ENCODE data around the gene GPA33.

The GPA33 gene

DNA sequence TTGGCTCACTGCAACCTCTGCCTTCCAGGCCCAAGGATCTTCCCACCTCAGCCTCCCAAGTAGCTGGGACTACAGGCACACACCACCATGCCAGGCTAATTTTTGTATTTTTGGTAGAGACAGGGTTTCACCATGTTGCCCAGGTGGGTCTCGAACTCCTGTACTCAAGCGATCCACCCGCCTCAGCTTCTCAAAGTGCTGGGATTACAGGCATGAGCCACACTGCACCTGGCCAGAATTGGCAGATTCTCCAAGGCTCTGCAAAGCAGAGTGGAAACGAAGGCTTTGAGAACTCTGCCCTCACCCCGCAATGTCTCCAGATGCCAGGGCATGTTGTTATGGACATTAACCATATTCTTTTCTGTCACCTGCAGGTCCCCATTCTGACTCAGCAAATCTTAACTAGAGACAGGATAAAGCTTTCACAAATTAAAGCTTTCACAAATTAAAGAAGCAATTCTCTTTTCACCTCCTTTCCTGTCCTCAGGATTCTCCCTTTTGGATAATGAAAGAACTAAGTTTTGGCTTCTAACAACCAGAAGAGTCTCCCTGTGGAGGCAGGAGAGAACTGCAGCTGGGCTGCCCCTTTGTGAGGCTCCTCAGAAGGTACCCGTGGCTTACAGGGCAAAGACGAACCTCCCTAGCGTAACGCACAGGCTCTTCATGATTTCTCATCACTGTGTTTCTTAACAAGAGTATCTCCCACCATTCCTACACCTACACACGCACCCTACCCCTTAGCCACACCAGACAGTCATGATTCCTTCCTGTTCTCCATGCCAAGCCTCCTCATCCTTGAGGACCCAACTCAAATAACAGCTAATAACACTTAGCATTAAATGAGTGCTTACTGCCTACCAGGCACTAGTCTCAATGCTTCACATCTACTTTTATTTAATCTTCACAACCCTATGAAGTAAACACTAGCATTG is 29.8 kb downstream of the GPA33 start:
- Histone ChIP-seq H3K9me3 (ENCODE audit: control insufficient read depth, low read length) (no peaks in the 10 kb centered on the region), H3K4me3 (ENCODE audit: insufficient read depth, low read depth, low read length) (no peak overlapping the region), H3K27ac (ENCODE audit: insufficient read depth, low read depth, low read length, poor library complexity, severe bottlenecking) (no peak overlapping the region), H3K4me1 (ENCODE audit: control insufficient read depth, insufficient read depth, low read length) (peaks cover 7% of the 10 kb centered on the region), H3K36me3 (ENCODE audit: control insufficient read depth, insufficient read depth, low read length) (no peaks in the 10 kb centered on the region), H3K27me3 (ENCODE audit: control insufficient read depth, insufficient read depth, low read length, poor library complexity, severe bottlenecking) (no peaks in the 10 kb centered on the region)
- WGBS, 2 experiments, result 81% methylated on average over 10 of the region's 10 CpGs

DNA sequence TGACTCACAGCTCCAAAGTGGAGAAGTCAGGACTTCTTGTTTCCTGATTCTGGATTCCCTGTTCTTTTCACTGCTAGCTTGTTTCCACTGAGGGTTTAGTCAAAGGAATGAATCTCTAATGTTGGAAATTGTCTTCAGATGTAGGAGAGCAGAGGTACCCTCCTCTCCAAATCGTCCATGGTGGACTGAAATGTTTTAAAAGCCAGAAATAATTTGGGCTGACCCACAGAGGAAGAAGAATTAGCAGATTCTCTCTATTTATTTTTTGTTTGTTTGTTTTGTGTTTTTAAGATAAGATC is 30.4 kb downstream of the GPA33 start:
- WGBS, 2 experiments, result 96 to 97% methylated on average over 1 of the region's 1 CpG

DNA sequence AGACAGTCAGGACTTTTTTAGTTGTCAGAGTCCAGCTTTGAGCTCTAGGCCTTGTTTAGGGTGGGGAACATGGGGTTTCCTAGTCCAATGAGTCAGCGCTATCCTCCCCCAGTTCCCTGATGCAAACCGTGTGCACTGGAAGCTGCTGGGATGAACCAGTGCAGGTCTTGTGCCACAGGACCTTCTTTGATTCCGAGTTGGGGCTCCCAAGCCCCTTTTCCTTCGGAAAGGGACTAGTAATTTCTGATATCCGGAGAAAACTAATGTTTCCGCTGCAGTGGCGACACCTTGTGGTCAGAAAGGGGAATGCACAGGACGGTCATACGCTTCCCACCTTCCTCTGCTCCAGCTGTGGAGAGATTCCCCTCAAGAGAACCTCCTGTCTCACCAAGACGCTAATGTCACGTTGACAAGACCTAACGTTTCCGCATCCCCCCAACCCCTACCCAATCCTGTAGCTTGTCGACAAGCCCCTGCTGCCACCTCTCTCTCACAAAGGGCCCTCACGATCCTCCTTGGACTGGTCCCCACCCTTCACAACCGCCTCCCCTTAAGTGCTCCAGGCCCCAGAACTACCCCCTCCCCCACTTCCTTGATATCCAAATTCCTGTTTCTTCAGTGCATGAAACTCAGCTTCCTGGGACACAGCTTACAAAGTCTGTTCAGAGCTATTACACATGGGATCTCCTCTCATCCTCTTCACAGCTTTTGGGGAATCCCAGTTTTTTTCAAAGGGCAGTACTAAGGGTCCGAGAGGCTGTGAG is 30.9 kb downstream of the GPA33 start:
- no peak overlapping the region for H3K27ac ChIP-seq (ENCODE audit: insufficient read depth, low read depth, low read length, poor library complexity, severe bottlenecking)
- 21 to 24% methylated on average over 17 of the region's 17 CpGs for WGBS, 2 experiments
- H3K9me3 ChIP-seq (ENCODE audit: control insufficient read depth, low read length), result no peaks in the 10 kb centered on the region
- H3K4me3 ChIP-seq (ENCODE audit: insufficient read depth, low read depth, low read length), result no peak overlapping the region
- H3K36me3 ChIP-seq (ENCODE audit: control insufficient read depth, insufficient read depth, low read length), result no peaks in the 10 kb centered on the region
- H3K27me3 ChIP-seq (ENCODE audit: control insufficient read depth, insufficient read depth, low read length, poor library complexity, severe bottlenecking), result no peaks in the 10 kb centered on the region
- H3K4me1 ChIP-seq (ENCODE audit: control insufficient read depth, insufficient read depth, low read length), result peaks cover 7% of the 10 kb centered on the region

More for the DNA sequence above, 30.4 kb downstream of the GPA33 start:
- Histone ChIP-seq H3K9me3 (ENCODE audit: control insufficient read depth, low read length) (no peaks in the 10 kb centered on the region), H3K4me1 (ENCODE audit: control insufficient read depth, insufficient read depth, low read length) (peaks cover 7% of the 10 kb centered on the region), H3K27ac (ENCODE audit: insufficient read depth, low read depth, low read length, poor library complexity, severe bottlenecking) (no peak overlapping the region), H3K4me3 (ENCODE audit: insufficient read depth, low read depth, low read length) (no peak overlapping the region), H3K36me3 (ENCODE audit: control insufficient read depth, insufficient read depth, low read length) (no peaks in the 10 kb centered on the region), H3K27me3 (ENCODE audit: control insufficient read depth, insufficient read depth, low read length, poor library complexity, severe bottlenecking) (no peaks in the 10 kb centered on the region)

DNA sequence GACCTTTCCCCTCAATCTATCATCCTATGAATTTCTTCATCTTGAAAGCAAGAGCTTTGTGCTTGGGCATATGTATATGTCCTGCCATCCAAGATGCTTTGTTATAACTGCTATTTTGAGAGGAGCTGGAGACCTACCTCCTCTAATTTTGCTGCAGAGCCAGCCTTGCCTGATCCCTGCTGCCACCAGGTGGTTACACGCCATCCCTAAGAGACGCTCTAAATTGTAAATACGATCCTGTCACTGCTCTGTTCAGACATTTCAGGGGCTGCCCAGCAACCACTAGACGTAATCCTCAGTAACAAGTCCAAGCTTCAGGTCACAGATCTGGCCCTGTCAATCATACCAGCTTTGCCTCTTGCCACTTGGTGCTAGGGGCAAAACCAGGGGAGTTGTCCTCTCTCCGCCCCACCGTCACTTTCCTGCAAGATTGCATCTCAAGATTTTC is 32.9 kb downstream of the GPA33 start:
- H3K27ac ChIP-seq (ENCODE audit: insufficient read depth, low read depth, low read length, poor library complexity, severe bottlenecking), result no peak overlapping the region
- H3K4me3 ChIP-seq (ENCODE audit: insufficient read depth, low read depth, low read length), result no peak overlapping the region
- peaks cover 7% of the 10 kb centered on the region for H3K4me1 ChIP-seq (ENCODE audit: control insufficient read depth, insufficient read depth, low read length)
- H3K27me3 ChIP-seq (ENCODE audit: control insufficient read depth, insufficient read depth, low read length, poor library complexity, severe bottlenecking), result no peaks in the 10 kb centered on the region
- H3K36me3 ChIP-seq (ENCODE audit: control insufficient read depth, insufficient read depth, low read length), result no peaks in the 10 kb centered on the region
- no peaks in the 10 kb centered on the region for H3K9me3 ChIP-seq (ENCODE audit: control insufficient read depth, low read length)
- WGBS, 2 experiments, result 43 to 46% methylated on average over 6 of the region's 6 CpGs

DNA sequence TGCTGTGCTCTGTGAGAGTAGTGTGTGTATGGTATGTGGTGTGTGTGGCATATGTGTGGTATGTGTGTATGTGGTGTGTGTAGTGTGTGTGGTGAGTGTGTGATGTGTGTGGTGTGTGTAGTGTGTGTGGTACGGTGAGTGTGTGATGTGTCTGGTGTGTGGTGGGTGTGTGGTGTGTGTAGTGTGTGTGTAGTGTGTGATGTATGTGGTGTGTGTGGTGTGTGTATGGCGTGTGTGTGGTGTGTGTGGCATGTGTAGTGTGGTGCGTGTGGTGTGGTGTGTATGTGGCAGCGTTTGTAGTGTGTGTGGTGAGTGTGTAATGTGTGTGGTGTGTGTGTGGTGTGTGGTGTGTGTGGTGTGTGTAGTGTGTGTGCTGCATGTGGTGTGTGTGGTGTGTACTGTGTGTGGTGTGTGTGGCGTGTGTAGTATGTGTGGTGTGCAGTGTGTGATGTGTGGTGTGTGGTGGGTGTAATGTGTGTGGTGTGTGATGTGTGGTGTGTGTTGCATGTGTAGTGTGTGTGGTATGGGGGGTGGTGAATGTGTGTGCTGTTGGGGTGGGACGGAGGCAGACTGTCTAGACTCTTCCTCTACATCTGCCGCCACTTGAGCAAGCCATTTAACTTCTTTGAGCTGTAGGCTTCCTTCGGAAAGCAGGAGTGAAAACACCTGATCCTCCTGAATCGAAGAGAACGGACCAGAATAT is 33.5 kb downstream of the GPA33 start:
- H3K4me3 ChIP-seq (ENCODE audit: insufficient read depth, low read depth, low read length), result no peak overlapping the region
- no peaks in the 10 kb centered on the region for H3K27me3 ChIP-seq (ENCODE audit: control insufficient read depth, insufficient read depth, low read length, poor library complexity, severe bottlenecking)
- peaks cover 7% of the 10 kb centered on the region for H3K4me1 ChIP-seq (ENCODE audit: control insufficient read depth, insufficient read depth, low read length)
- no peaks in the 10 kb centered on the region for H3K9me3 ChIP-seq (ENCODE audit: control insufficient read depth, low read length)
- no peaks in the 10 kb centered on the region for H3K36me3 ChIP-seq (ENCODE audit: control insufficient read depth, insufficient read depth, low read length)
- H3K27ac ChIP-seq (ENCODE audit: insufficient read depth, low read depth, low read length, poor library complexity, severe bottlenecking), result no peak overlapping the region
- WGBS, 2 experiments, result 64 to 68% methylated on average over 10 of the region's 10 CpGs

DNA sequence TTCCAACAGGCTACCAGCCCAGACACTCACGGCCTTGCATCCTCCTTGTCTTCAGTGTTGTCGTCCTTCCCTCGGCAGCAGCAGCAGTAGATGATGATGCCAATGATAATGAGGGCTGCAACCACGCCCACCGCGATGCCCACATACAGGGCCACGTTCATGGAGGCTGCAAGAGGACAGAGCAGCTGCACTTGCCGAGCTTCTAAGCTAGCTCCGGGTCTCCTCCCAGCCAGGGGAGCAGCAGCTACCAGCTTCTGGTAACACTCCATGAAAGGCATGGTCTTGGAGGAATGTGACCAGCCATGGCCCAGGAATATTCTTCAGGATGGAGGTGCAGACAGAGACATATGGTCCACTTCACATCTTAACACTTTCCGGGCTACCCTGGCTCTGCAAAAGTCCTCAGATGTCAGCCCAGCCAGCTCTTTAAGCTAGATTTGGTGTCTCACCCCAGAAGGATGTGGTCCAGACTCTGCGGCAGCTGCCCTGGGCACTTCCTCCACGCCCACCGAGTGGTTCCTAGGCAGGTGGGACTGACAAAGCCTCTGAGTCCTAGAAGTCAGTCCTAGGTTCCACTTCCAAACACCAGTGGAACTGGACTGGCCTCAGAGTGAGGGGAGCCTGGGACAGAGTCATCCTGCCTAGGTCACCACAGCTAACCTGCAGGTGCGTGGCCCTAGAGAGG is 35.1 kb downstream of the GPA33 start:
- H3K27me3 ChIP-seq (ENCODE audit: control insufficient read depth, insufficient read depth, low read length, poor library complexity, severe bottlenecking), result no peaks in the 10 kb centered on the region
- H3K4me1 ChIP-seq (ENCODE audit: control insufficient read depth, insufficient read depth, low read length), result peaks cover 7% of the 10 kb centered on the region
- H3K4me3 ChIP-seq (ENCODE audit: insufficient read depth, low read depth, low read length), result no peak overlapping the region
- H3K27ac ChIP-seq (ENCODE audit: insufficient read depth, low read depth, low read length, poor library complexity, severe bottlenecking), result no peak overlapping the region
- H3K36me3 ChIP-seq (ENCODE audit: control insufficient read depth, insufficient read depth, low read length), result no peaks in the 10 kb centered on the region
- H3K9me3 ChIP-seq (ENCODE audit: control insufficient read depth, low read length), result no peaks in the 10 kb centered on the region
- WGBS, 2 experiments, result 91 to 95% methylated on average over 14 of the region's 14 CpGs

DNA sequence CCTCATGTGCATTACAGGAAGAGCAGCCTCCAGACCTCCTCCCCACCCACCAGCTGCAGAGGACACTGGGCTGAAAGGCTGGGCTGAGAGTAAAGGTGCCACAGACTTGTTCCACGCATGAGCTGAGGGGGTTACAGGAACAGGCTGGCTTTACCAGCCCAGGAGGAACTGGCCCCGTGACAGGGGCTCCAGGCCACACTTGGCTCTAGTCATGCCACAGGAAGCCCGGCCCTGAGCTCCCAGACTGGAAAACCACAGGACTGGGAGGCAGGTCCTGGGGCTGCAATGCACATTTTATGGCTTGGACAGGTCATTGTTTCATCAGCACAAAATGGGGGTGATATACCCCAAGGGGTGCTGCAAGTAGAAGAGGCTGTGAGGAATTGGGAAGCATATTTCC is 35.6 kb downstream of the GPA33 start:
- Histone ChIP-seq H3K27me3 (ENCODE audit: control insufficient read depth, insufficient read depth, low read length, poor library complexity, severe bottlenecking) (no peaks in the 10 kb centered on the region), H3K9me3 (ENCODE audit: control insufficient read depth, low read length) (no peaks in the 10 kb centered on the region), H3K36me3 (ENCODE audit: control insufficient read depth, insufficient read depth, low read length) (no peaks in the 10 kb centered on the region), H3K27ac (ENCODE audit: insufficient read depth, low read depth, low read length, poor library complexity, severe bottlenecking) (no peak overlapping the region), H3K4me3 (ENCODE audit: insufficient read depth, low read depth, low read length) (no peak overlapping the region), H3K4me1 (ENCODE audit: control insufficient read depth, insufficient read depth, low read length) (peaks cover 7% of the 10 kb centered on the region)
- 92 to 94% methylated on average over 3 of the region's 3 CpGs for WGBS, 2 experiments

DNA sequence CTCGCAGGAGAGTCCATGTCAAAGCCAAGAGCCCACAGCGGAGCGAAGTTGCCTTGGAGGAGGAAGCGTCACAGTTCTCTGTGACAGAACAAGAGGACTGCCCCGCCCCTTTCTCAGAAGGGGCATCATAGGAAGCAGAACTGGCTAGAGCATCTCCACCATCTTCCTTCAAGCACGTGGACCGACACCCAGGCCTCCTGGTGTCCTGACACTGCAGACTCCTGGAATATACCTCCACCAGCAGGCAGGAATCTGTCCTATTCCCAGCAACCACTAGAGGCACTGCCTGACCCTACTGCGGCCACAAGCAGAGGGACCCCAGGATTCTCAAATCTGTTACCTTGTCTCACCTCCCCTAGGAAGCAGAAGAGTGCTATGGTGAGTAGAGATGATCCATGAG is 37.8 kb downstream of the GPA33 start:
- no peaks in the 10 kb centered on the region for H3K9me3 ChIP-seq (ENCODE audit: control insufficient read depth, low read length)
- H3K4me1 ChIP-seq (ENCODE audit: control insufficient read depth, insufficient read depth, low read length), result no peaks in the 10 kb centered on the region
- H3K27ac ChIP-seq (ENCODE audit: insufficient read depth, low read depth, low read length, poor library complexity, severe bottlenecking), result no peak overlapping the region
- H3K36me3 ChIP-seq (ENCODE audit: control insufficient read depth, insufficient read depth, low read length), result no peaks in the 10 kb centered on the region
- no peaks in the 10 kb centered on the region for H3K27me3 ChIP-seq (ENCODE audit: control insufficient read depth, insufficient read depth, low read length, poor library complexity, severe bottlenecking)
- no peak overlapping the region for H3K4me3 ChIP-seq (ENCODE audit: insufficient read depth, low read depth, low read length)
- 74 to 82% methylated on average over 8 of the region's 8 CpGs for WGBS, 2 experiments

DNA sequence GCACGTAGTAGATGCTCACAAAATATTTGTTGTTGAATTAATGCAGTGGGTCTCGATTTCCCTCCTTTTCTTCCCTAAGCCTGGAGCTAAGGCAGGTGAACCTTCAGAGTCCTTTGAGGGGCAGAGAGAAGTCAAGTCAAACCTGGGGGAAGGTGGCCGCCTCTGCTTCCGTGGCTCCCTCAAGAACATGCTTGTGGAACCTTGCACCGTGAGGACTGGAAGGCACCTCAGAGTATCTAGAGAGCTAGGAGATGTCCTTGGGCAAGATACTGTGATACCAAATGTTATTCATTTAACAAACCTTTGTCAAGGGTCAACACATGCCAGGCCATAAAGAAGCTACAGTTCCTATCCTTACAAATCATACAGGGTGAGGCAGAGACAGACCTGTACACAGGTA is 38.3 kb downstream of the GPA33 start:
- no peak overlapping the region for H3K4me3 ChIP-seq (ENCODE audit: insufficient read depth, low read depth, low read length)
- no peak overlapping the region for H3K27ac ChIP-seq (ENCODE audit: insufficient read depth, low read depth, low read length, poor library complexity, severe bottlenecking)
- 94 to 98% methylated on average over 5 of the region's 5 CpGs for WGBS, 2 experiments
- H3K27me3 ChIP-seq (ENCODE audit: control insufficient read depth, insufficient read depth, low read length, poor library complexity, severe bottlenecking), result no peaks in the 10 kb centered on the region
- H3K4me1 ChIP-seq (ENCODE audit: control insufficient read depth, insufficient read depth, low read length), result no peaks in the 10 kb centered on the region
- no peaks in the 10 kb centered on the region for H3K9me3 ChIP-seq (ENCODE audit: control insufficient read depth, low read length)
- H3K36me3 ChIP-seq (ENCODE audit: control insufficient read depth, insufficient read depth, low read length), result no peaks in the 10 kb centered on the region

All from ectodermal cell (in vitro differentiated cells).